K562 (cell line): ENCODE data around the gene ATP6V1F. TPM values are rescaled to one million over a fixed set of nuclear protein-coding genes. Genes with fewer than 3 reads are reported as not detected.

Experiments used
- ATAC-seq: fragments of 200-7000 bp; cut with Tn5 transposase; 3 replicates; pipeline ENCODE4 v1.9.1; 2020; ENCODE audit warnings: moderate library complexity
- BruUV-seq: library from RNA; stranded (reverse); fragments of 400-500 nt; replicated peaks from 2 replicates; lab custom pipeline; 2021; lab: Mats Ljungman, UMichigan
- CTCF ChIA-PET: fragments of 300-600 bp; formaldehyde crosslinking; extraction: SDS; loops from one replicate; lab custom pipeline; 2021; ENCODE audit warnings: low intra/inter-chr PET ratio; lab: Yijun Ruan, JAX
- POLR2A ChIA-PET: fragments of 300-600, 350-650 bp; sonication (Branson Sonifier 250); formaldehyde crosslinking; extraction: SDS; loops from one replicate; lab custom pipeline; 2021; ENCODE audit warnings: antibody characterized with exemption, inconsistent platforms; lab: Yijun Ruan, JAX
- DNase-seq, 4 experiments: peaks; one replicate each; pipeline versions ENCODE4 v3.0.0 to v3.0.0-alpha.2; 2011 to 2018; ENCODE audit warnings: low spot score in 3 of 4, mixed read lengths in 3 of 4; ENCODE audit errors: extremely low read depth in 1 of 4
- FAIRE-seq: peaks from 2 replicates; lab custom pipeline; 2011; peaks lifted over from hg19 to GRCh38; lab: Jason Lieb, UNC
- H2AFZ ChIP-seq: 2 replicates; pipeline ENCODE4 v1.6.0; 2011; ENCODE audit warnings: low read depth, low read length, control low read depth, inconsistent platforms
- H3K27ac ChIP-seq: fragments of 200-600 bp; 3 replicates; pipeline ENCODE4 v1.8.0; 2011; ENCODE audit warnings: low read depth, mild to moderate bottlenecking, control low read depth, inconsistent platforms, low read length, moderate library complexity, mixed read lengths; ENCODE audit errors: extremely low read depth
- H3K27me3 ChIP-seq, 2 experiments: fragments of 300-600 bp in 1 of 2; 2 replicates in 1 of 2; 3 replicates in 1 of 2; pipeline versions ENCODE4 v1.6.0 to v1.8.0; 2011; ENCODE audit warnings: inconsistent platforms in 2 of 2, low read length in 2 of 2, mild to moderate bottlenecking in 1 of 2, mixed read lengths in 1 of 2, moderate library complexity in 1 of 2; ENCODE audit not compliant: control insufficient read depth in 2 of 2, insufficient read depth in 2 of 2
- H3K36me3 ChIP-seq: fragments of 300-600 bp; 3 replicates; pipeline ENCODE4 v1.8.0; 2011; ENCODE audit warnings: mild to moderate bottlenecking, low read length, inconsistent platforms; ENCODE audit not compliant: control insufficient read depth, insufficient read depth
- H3K4me1 ChIP-seq, 2 experiments: fragments of 200-600 bp in 1 of 2; replicated peaks in 1 of 2; 2 replicates in 1 of 2; 3 replicates in 1 of 2; pipeline versions ENCODE4 v1.5.1 to v1.8.0; 2011; ENCODE audit warnings: inconsistent platforms in 2 of 2, low read length in 2 of 2, mild to moderate bottlenecking in 1 of 2, mixed read lengths in 1 of 2, moderate library complexity in 1 of 2; ENCODE audit not compliant: control insufficient read depth in 2 of 2, insufficient read depth in 2 of 2
- H3K4me2 ChIP-seq: 2 replicates; pipeline ENCODE4 v1.6.1; 2011; ENCODE audit warnings: low read length, control low read depth, inconsistent platforms, mixed read lengths; ENCODE audit not compliant: insufficient read depth
- H3K4me3 ChIP-seq: fragments of 200-600 bp; sonication (generic), shearing (Covaris generic); 2 replicates; pipeline ENCODE4 v1.5.1; 2016; ENCODE audit warnings: control low read depth, inconsistent platforms
- H3K79me2 ChIP-seq: fragments of 200-600 bp; 3 replicates; pipeline ENCODE4 v1.8.0; 2011; ENCODE audit warnings: low read length, inconsistent platforms; ENCODE audit not compliant: control insufficient read depth, insufficient read depth
- H3K9ac ChIP-seq, 2 experiments: 2 replicates each; pipeline versions ENCODE4 v1.6.0 to v1.6.1; 2011; ENCODE audit warnings: low read depth in 2 of 2, low read length in 2 of 2, control low read depth in 1 of 2, inconsistent platforms in 1 of 2, mild to moderate bottlenecking in 1 of 2, mixed read lengths in 1 of 2; ENCODE audit not compliant: insufficient read depth in 1 of 2
- H3K9me1 ChIP-seq: one replicate; pipeline ENCODE4 v1.6.0; 2011; ENCODE audit warnings: inconsistent platforms, mild to moderate bottlenecking, low read length, moderate library complexity; ENCODE audit not compliant: control insufficient read depth, insufficient read depth
- H3K9me3 ChIP-seq: replicated peaks from 2 replicates; pipeline ENCODE4 v1.5.1; 2011; ENCODE audit warnings: low read depth, low read length, inconsistent platforms; ENCODE audit not compliant: control insufficient read depth, insufficient read depth
- H4K20me1 ChIP-seq: replicated peaks from 2 replicates; pipeline ENCODE4 v1.6.1; 2011; ENCODE audit warnings: low read length, inconsistent platforms, mixed read lengths; ENCODE audit not compliant: control insufficient read depth, insufficient read depth
- PTBP1 ChIP-seq: fragments of 200-400 bp; formaldehyde crosslinking; IDR thresholded peaks from 2 replicates; pipeline ENCODE4 v1.6.1; 2017; ENCODE audit warnings: low read depth, low read length
- ZC3H8 ChIP-seq: fragments of 450-650 bp; IDR thresholded peaks from 2 replicates; pipeline ENCODE4 v1.6.1; 2017
- ZNF431 ChIP-seq: sonication (generic); formaldehyde crosslinking; IDR thresholded peaks from 2 replicates; pipeline ENCODE4 v1.8.0; 2022; ENCODE audit warnings: mild to moderate bottlenecking, missing genetic modification reagents
- ZNF707 ChIP-seq: fragments of 250-450 bp; sonication (Bioruptor Pico); conservative IDR thresholded peaks from 2 replicates; pipeline ENCODE4 v1.8.0; 2022; ENCODE audit warnings: inconsistent platforms, mild to moderate bottlenecking, moderate library complexity
- ZNF780A ChIP-seq: fragments of 250-450 bp; sonication (Bioruptor Pico); IDR thresholded peaks from 2 replicates; pipeline ENCODE4 v1.5.0; 2021; ENCODE audit warnings: mild to moderate bottlenecking
- whole genome bisulfite sequencing: fragments of 100-300 bp; shearing (Covaris generic); methylation state at CpG from one replicate; pipeline ENCODE4 v1.1.6; 2016; ENCODE audit warnings: low coverage, mixed read lengths; ENCODE audit not compliant: insufficient coverage; ENCODE audit errors: missing lambda C conversion rate; 5-methylcytosine and 5-hydroxymethylcytosine counted together
- in situ Hi-C: fragments of 300-500 bp; cut with MboI; formaldehyde crosslinking; loops from 4 replicates; pipeline ENCODE4 v1.15.0; 2018; ENCODE audit warnings: inconsistent platforms, mixed read lengths
- intact Hi-C: fragments of 100-400 bp; cut with micrococcal nuclease; formaldehyde crosslinking; loops from 2 replicates; pipeline ENCODE4 v1.14.2; 2022
- polyA plus RNA-seq, 8 experiments: library from polyadenylated mRNA; depleted of rRNA in 4 of 8; stranded (reverse) in 5 of 8; unstranded in 3 of 8; fragments of >200 nt; fragmentation: Nextera tagmentation in 2 of 8; fragmentation: Illumina TruSeq in 1 of 8; extraction: Ambion mirVana in 2 of 8; extraction: Trizol in 1 of 8; gene quantifications; 2 replicates each; pipeline versions ENCODE4 v1.2.1 to v1.2.3, GENCODE V29; 2011 to 2014; ENCODE audit warnings: inconsistent platforms in 1 of 8, missing spikeins in 1 of 8
- total RNA-seq, 7 experiments: library from RNA; depleted of rRNA in 6 of 7; stranded (reverse); fragments of >200 nt in 6 of 7; fragmentation: Illumina TruSeq in 2 of 7; extraction: Trizol in 2 of 7; gene quantifications; 2 replicates each; pipeline versions ENCODE4 v1.2.1 to v1.2.3, GENCODE V29; 2011 to 2021; ENCODE audit warnings: low replicate concordance in 1 of 7

Gene ATP6V1F
- total and polyA plus RNA-seq, 9 of the 15 experiments (the other 6 are each of a cell fraction or from before 2014, with no cell fraction given), result 206 to 1,123 (median 542) TPM

DNA sequence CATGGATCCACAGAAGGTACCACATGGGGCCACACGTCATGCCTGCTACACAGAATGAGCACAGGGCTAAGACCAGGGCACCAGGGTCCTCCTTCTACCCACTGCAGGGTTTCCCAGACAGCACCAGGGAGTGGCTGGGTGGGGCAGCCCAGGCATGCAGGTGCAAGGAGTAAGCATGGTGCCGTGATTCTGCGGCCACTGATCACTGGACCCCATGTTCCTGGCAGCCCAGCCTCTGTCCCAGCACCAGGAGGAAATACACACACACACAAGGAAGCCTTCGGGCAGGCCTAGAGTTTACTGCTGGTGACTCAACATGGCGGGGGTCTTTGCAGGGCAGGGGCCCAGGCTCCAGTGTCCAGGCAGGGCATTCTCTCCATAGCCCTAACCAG, 13.9 kb downstream of the ATP6V1F start:
- ATAC-seq (no peak), FAIRE-seq (no peak), DNase-seq (no peak)
- ChIA-PET CTCF (interaction anchor here (4.9 kb wide), 1 partner anchor 449 kb away, joined by 50 read pairs; no protein-coding TSS in a partner anchor), POLR2A (interaction anchor here (0.7 to 1.2 kb wide), 2 partner anchors 120 to 182 kb away, joined by 3 to 4 read pairs; no protein-coding TSS in a partner anchor)
- H3K4me1 ChIP-seq, result peaks cover 0 to 54% of the 10 kb centered on the region in 2 experiments; a peak in 3 of 5 replicates
- no peaks in the 10 kb centered on the region for H3K9me1 ChIP-seq
- no peaks in the 10 kb centered on the region; the same call in 1 of the 2 replicates for H4K20me1 ChIP-seq
- no peak overlapping the region for H3K4me3 ChIP-seq
- H3K9me3 ChIP-seq, result no peaks in the 10 kb centered on the region
- no peak overlapping the region for H3K4me2 ChIP-seq
- H3K9ac ChIP-seq, result peak overlapping the region in 1 of 2 experiments; percentile 65; a peak in 2 of 4 replicates
- TF ChIP-seq PTBP1, result no peak
- no peak for TF ChIP-seq ZNF431
- no peak for TF ChIP-seq ZNF780A (CRISPR knock-in tag)
- no peak for TF ChIP-seq ZNF707
- no peak for TF ChIP-seq ZC3H8
- BruUV-seq, result no TSS peak
- in situ Hi-C loops, result loop anchor here (5.0 kb wide), 1 partner anchor 399 kb away; the partner anchor contains the start of gene METTL2B
- H3K27me3 ChIP-seq, result no peaks in the 10 kb centered on the region
- intact Hi-C loops, result no loop called here
- H3K27ac ChIP-seq, result no peak overlapping the region
- 37% methylated on average over 5 of the region's 5 CpGs for WGBS
- no peaks in the 10 kb centered on the region for H3K79me2 ChIP-seq
- H2AFZ ChIP-seq, result no peak overlapping the region
- no peaks in the 10 kb centered on the region for H3K36me3 ChIP-seq
